PC-3 (cell line): ENCODE measurements around the gene PLXNB1. TPM values are rescaled to one million over a fixed set of nuclear protein-coding genes. Genes with fewer than 3 reads are reported as not detected.
"Not testable (repeated sequence)": the region's sequence is repeated elsewhere in the genome, so short reads cannot be mapped to it uniquely, and the experiment has no call there.

ENCODE experiments used
- ATAC-seq: fragments of 200-7000 bp; cut with Tn5 transposase; 2 replicates; pipeline ENCODE4 v1.9.1; 2020; ENCODE audit warnings: mild to moderate bottlenecking, moderate library complexity
- BruUV-seq: library from RNA; stranded (reverse); fragments of 400-500 nt; replicated peaks from 2 replicates; lab custom pipeline; 2021; lab: Mats Ljungman, UMichigan
- CTCF ChIA-PET: fragments of 300-600 bp; sonication (Branson Sonifier 250); formaldehyde crosslinking; loops from one replicate; lab custom pipeline; 2022; ENCODE audit warnings: antibody characterized with exemption; lab: Charles Lee
- POLR2A ChIA-PET: fragments of 300-600 bp; sonication (Branson Sonifier 250); formaldehyde crosslinking; loops from one replicate; lab custom pipeline; 2022; ENCODE audit warnings: antibody characterized with exemption; ENCODE audit not compliant: unreplicated experiment; lab: Charles Lee
- DNase-seq: peaks from one replicate; pipeline ENCODE4 v3.0.0-alpha.2; 2015
- H2AFZ ChIP-seq: fragments of 300-600 bp; sonication (generic); 2 replicates; pipeline ENCODE4 v1.6.0; 2016; ENCODE audit warnings: antibody characterized with exemption, low read length
- H3F3A ChIP-seq: fragments of 300-600 bp; sonication (generic); one replicate; pipeline ENCODE4 v1.6.0; 2017; ENCODE audit warnings: antibody characterized with exemption, low read length, control low read depth, mild to moderate bottlenecking; ENCODE audit not compliant: unreplicated experiment
- H3K27ac ChIP-seq: fragments of 300-600 bp; sonication (generic); 2 replicates; pipeline ENCODE4 v1.5.1; 2016; ENCODE audit warnings: mild to moderate bottlenecking, low read length
- H3K27me3 ChIP-seq: fragments of 300-600 bp; sonication (generic); 2 replicates; pipeline ENCODE4 v1.6.1; 2016; ENCODE audit warnings: low read length, mixed read lengths
- H3K36me3 ChIP-seq: fragments of 300-600 bp; sonication (generic); 2 replicates; pipeline ENCODE4 v1.6.1; 2016; ENCODE audit warnings: low read depth, mixed run types, low read length, mixed read lengths
- H3K4me1 ChIP-seq: fragments of 300-600 bp; sonication (generic); 2 replicates; pipeline ENCODE4 v1.5.1; 2016; ENCODE audit warnings: low read length; ENCODE audit not compliant: insufficient read depth
- H3K4me2 ChIP-seq: fragments of 300-600 bp; sonication (generic); 2 replicates; pipeline ENCODE4 v1.6.0; 2016; ENCODE audit warnings: low read length
- H3K4me3 ChIP-seq: fragments of 300-600 bp; sonication (generic); 2 replicates; pipeline ENCODE4 v1.5.1; 2016; ENCODE audit warnings: mild to moderate bottlenecking, low read length, mixed read lengths
- H3K79me2 ChIP-seq: fragments of 300-600 bp; sonication (generic); 2 replicates; pipeline ENCODE4 v1.6.1; 2017; ENCODE audit warnings: low read length, mixed read lengths
- H3K9ac ChIP-seq: fragments of 300-600 bp; sonication (generic); 2 replicates; pipeline ENCODE4 v1.6.0; 2016; ENCODE audit warnings: mild to moderate bottlenecking, low read length
- H3K9me2 ChIP-seq: fragments of 300-600 bp; sonication (generic); replicated peaks from 2 replicates; pipeline ENCODE4 v1.6.1; 2016; ENCODE audit warnings: mixed run types, low read length, mixed read lengths
- H3K9me3 ChIP-seq: fragments of 300-600 bp; sonication (generic); 2 replicates; pipeline ENCODE4 v1.6.1; 2016; ENCODE audit warnings: low read length, mixed read lengths
- H4K20me1 ChIP-seq: fragments of 300-600 bp; sonication (generic); 2 replicates; pipeline ENCODE4 v1.6.1; 2016; ENCODE audit warnings: low read length, mixed read lengths
- CTCF ChIP-seq: fragments of 300-600 bp; sonication (generic); conservative IDR thresholded peaks from 2 replicates; pipeline ENCODE4 v1.5.1; 2017; ENCODE audit warnings: antibody characterized with exemption, low read depth, mild to moderate bottlenecking, low read length
- EZH2 ChIP-seq: fragments of 300-600 bp; sonication (generic); IDR thresholded peaks from one replicate; pipeline ENCODE4 v1.6.1; 2017; ENCODE audit warnings: antibody characterized with exemption, mild to moderate bottlenecking, low read length; ENCODE audit not compliant: unreplicated experiment
- EZH2phosphoT487 ChIP-seq: fragments of 300-600 bp; sonication (generic); IDR thresholded peaks from 2 replicates; pipeline ENCODE4 v1.6.1; 2018; ENCODE audit warnings: mild to moderate bottlenecking, antibody characterized with exemption, low read length, borderline replicate concordance
- intact Hi-C: fragments of 100-400 bp; cut with micrococcal nuclease; formaldehyde crosslinking; loops from 2 replicates; pipeline ENCODE4 v1.9.0; 2023
- total RNA-seq: library from RNA; depleted of rRNA; stranded (reverse); fragments of >200 nt; gene quantifications from 2 replicates; pipeline ENCODE4 v1.2.3, GENCODE V29; 2014

Gene PLXNB1
- total RNA-seq, 1 experiment from 2014 or later, result 35.4 TPM

- peaks cover 6% of the 10 kb centered on the region for H3F3A ChIP-seq
- no peak overlapping the region for H3K27ac ChIP-seq
- TF ChIP-seq EZH2phosphoT487 (no peak), EZH2 (no peak), CTCF (no peak)
- H3K36me3 ChIP-seq, result no peaks in the 10 kb centered on the region
- ATAC-seq (no peak), DNase-seq (no peak)
- H3K9me3 ChIP-seq, result no peaks in the 10 kb centered on the region
- peaks cover 27% of the 10 kb centered on the region for H3K79me2 ChIP-seq
- H4K20me1 ChIP-seq, result no peaks in the 10 kb centered on the region
- H3K9ac ChIP-seq, result no peak overlapping the region
- no peaks in the 10 kb centered on the region for H3K9me2 ChIP-seq
- H3K27me3 ChIP-seq, result no peaks in the 10 kb centered on the region
- no peak overlapping the region for H2AFZ ChIP-seq
- CTCF ChIA-PET, result no interaction called here
- no TSS peak for BruUV-seq
- H3K4me3 ChIP-seq, result no peak overlapping the region
- peaks cover 20% of the 10 kb centered on the region for H3K4me1 ChIP-seq
- H3K4me2 ChIP-seq, result no peak overlapping the region
- intact Hi-C loops, result no loop called here
- POLR2A ChIA-PET, result no interaction called here
These were observed 45.3 kb upstream of the PLXNB1 start for GRCh38 chr3:48475188-48475587.

GRCh38 chr3:48474619-48475018 lies 44.7 kb upstream of the PLXNB1 start:
- Histone ChIP-seq H4K20me1 (no peaks in the 10 kb centered on the region), H3K9me2 (no peaks in the 10 kb centered on the region)

GRCh38 chr3:48474031-48474430 lies 44.1 kb upstream of the PLXNB1 start:
- peaks cover 20% of the 10 kb centered on the region for H3K4me1 ChIP-seq
- intact Hi-C loops, H3F3A ChIP-seq, H3K4me2 ChIP-seq, H2AFZ ChIP-seq, ATAC-seq, DNase-seq, H4K20me1 ChIP-seq, BruUV-seq, H3K36me3 ChIP-seq, H3K9me2 ChIP-seq, CTCF ChIA-PET, H3K9me3 ChIP-seq, H3K27ac ChIP-seq, H3K27me3 ChIP-seq, H3K4me3 ChIP-seq, POLR2A ChIA-PET, H3K9ac ChIP-seq: not testable (repeated sequence)
- peaks cover 39% of the 10 kb centered on the region for H3K79me2 ChIP-seq

More at GRCh38 chr3:48474619-48475018, 44.7 kb upstream of the PLXNB1 start:
- TF ChIP-seq EZH2phosphoT487 (no peak), EZH2 (no peak), CTCF (no peak)
- Histone ChIP-seq H3K4me2 (no peak overlapping the region), H3K9ac (no peak overlapping the region), H3K27ac (no peak overlapping the region), H3F3A (peaks cover 6% of the 10 kb centered on the region), H3K36me3 (no peaks in the 10 kb centered on the region), H3K27me3 (no peaks in the 10 kb centered on the region), H2AFZ (no peak overlapping the region), H3K4me3 (no peak overlapping the region), H3K9me3 (no peaks in the 10 kb centered on the region), H3K79me2 (peaks cover 33% of the 10 kb centered on the region), H3K4me1 (peaks cover 20% of the 10 kb centered on the region)
- ATAC-seq (no peak), DNase-seq (no peak)
- intact Hi-C loops, result no loop called here
- CTCF ChIA-PET, result no interaction called here
- POLR2A ChIA-PET, result no interaction called here
- no TSS peak for BruUV-seq
